HCT116 (cell line): ENCODE results near the gene TUG1. TPM values are rescaled to one million over a fixed set of nuclear protein-coding genes. Genes with fewer than 3 reads are reported as not detected.

Experiments
- ATAC-seq: fragments of 200-7000 bp; cut with Tn5 transposase; 2 replicates; pipeline ENCODE4 v1.9.1; 2020; ENCODE audit warnings: mild to moderate bottlenecking, moderate library complexity
- BruUV-seq: library from RNA; stranded (reverse); fragments of 400-500 nt; replicated peaks from 2 replicates; lab custom pipeline; 2021; lab: Mats Ljungman, UMichigan
- CTCF ChIA-PET: fragments of 300-600 bp; sonication (Branson Sonifier 250); formaldehyde crosslinking; loops from one replicate; lab custom pipeline; 2021; ENCODE audit warnings: antibody characterized with exemption; lab: Charles Lee
- POLR2A ChIA-PET: fragments of 300-600, 350-600 bp; sonication (Branson Sonifier 250); formaldehyde crosslinking; loops from one replicate; lab custom pipeline; 2021; ENCODE audit warnings: antibody characterized with exemption; lab: Charles Lee
- RAD21 ChIA-PET, 2 experiments: fragments of 300-600 bp; sonication (Branson Sonifier 250); formaldehyde crosslinking; loops; one replicate each; lab custom pipeline; 2023; ENCODE audit warnings: low total read pairs in 2 of 2; ENCODE audit not compliant: uncharacterized antibody in 2 of 2, unreplicated experiment in 2 of 2, low non-redundant PET in 1 of 2; lab: Charles Lee
- DNase-seq: peaks from one replicate; pipeline ENCODE4 v3.0.0-alpha.2; 2010; ENCODE audit warnings: low read depth, low spot score
- H2AFZ ChIP-seq: fragments of 200-600 bp; shearing (Covaris generic), sonication (generic); 2 replicates; pipeline ENCODE4 v1.6.1; 2017; ENCODE audit warnings: low read depth, mixed run types, mixed read lengths, antibody characterized with exemption, low read length; ENCODE audit not compliant: poor library complexity, severe bottlenecking
- H3K27ac ChIP-seq: 2 replicates; pipeline ENCODE4 v1.5.1; 2012; ENCODE audit warnings: low read depth, low read length
- H3K27me3 ChIP-seq: fragments of 200-600 bp; sonication (generic); 2 replicates; pipeline ENCODE4 v1.6.1; 2016; ENCODE audit warnings: mixed run types, low read length, mixed read lengths; ENCODE audit not compliant: insufficient read depth
- H3K36me3 ChIP-seq, 2 experiments: fragments of 200-500 bp in 1 of 2; fragments of 200-600 bp in 1 of 2; sonication (Bioruptor generic) in 1 of 2; sonication (generic) in 1 of 2; 2 replicates each; pipeline versions ENCODE4 v1.5.1 to v1.6.1; 2014 to 2016; ENCODE audit warnings: low read length in 2 of 2, inconsistent platforms in 1 of 2, mixed read lengths in 1 of 2, mixed run types in 1 of 2; ENCODE audit not compliant: insufficient read depth in 2 of 2, control insufficient read depth in 1 of 2
- H3K4me1 ChIP-seq, 2 experiments: fragments of 200-600 bp in 1 of 2; sonication (generic) in 1 of 2; 2 replicates each; pipeline versions ENCODE4 v1.5.1 to v1.6.1; 2012 to 2017; ENCODE audit warnings: low read length in 2 of 2, inconsistent platforms in 1 of 2, mild to moderate bottlenecking in 1 of 2, mixed read lengths in 1 of 2, mixed run types in 1 of 2, moderate library complexity in 1 of 2; ENCODE audit not compliant: insufficient read depth in 2 of 2, control insufficient read depth in 1 of 2
- H3K4me2 ChIP-seq: fragments of 200-600 bp; sonication (generic); 2 replicates; pipeline ENCODE4 v1.6.1; 2017; ENCODE audit warnings: mixed run types, low read length, mixed read lengths
- H3K4me3 ChIP-seq, 2 experiments: fragments of 200-600 bp in 1 of 2; sonication (generic) in 1 of 2; replicated peaks in 1 of 2; 2 replicates each; pipeline ENCODE4 v1.5.1; 2011 to 2016; ENCODE audit warnings: low read length in 2 of 2, control low read depth in 1 of 2, low read depth in 1 of 2, mild to moderate bottlenecking in 1 of 2, mixed read lengths in 1 of 2, mixed run types in 1 of 2
- H3K79me2 ChIP-seq: fragments of 200-600 bp; sonication (generic); 2 replicates; pipeline ENCODE4 v1.6.1; 2017; ENCODE audit warnings: mild to moderate bottlenecking, mixed run types, low read length, moderate library complexity, mixed read lengths; ENCODE audit not compliant: insufficient read depth
- H3K9ac ChIP-seq: fragments of 200-600 bp; sonication (generic); 2 replicates; pipeline ENCODE4 v1.6.1; 2016; ENCODE audit warnings: low read length, mixed read lengths
- H3K9me2 ChIP-seq: fragments of 200-600 bp; sonication (generic), shearing (Covaris generic); 2 replicates; pipeline ENCODE4 v1.6.1; 2017; ENCODE audit warnings: mixed run types, mild to moderate bottlenecking, moderate library complexity; ENCODE audit not compliant: insufficient read depth
- H3K9me3 ChIP-seq, 2 experiments: fragments of 200-500 bp in 1 of 2; fragments of 200-600 bp in 1 of 2; sonication (Bioruptor generic) in 1 of 2; sonication (generic) in 1 of 2; 2 replicates each; pipeline ENCODE4 v1.6.1; 2014 to 2017; ENCODE audit warnings: low read length in 2 of 2, mixed read lengths in 2 of 2, inconsistent platforms in 1 of 2, low read depth in 1 of 2, mild to moderate bottlenecking in 1 of 2, mixed run types in 1 of 2, moderate library complexity in 1 of 2; ENCODE audit not compliant: control insufficient read depth in 1 of 2, insufficient read depth in 1 of 2
- H4K20me1 ChIP-seq: fragments of 200-600 bp; sonication (generic), shearing (Covaris generic); 2 replicates; pipeline ENCODE4 v1.6.1; 2017; ENCODE audit warnings: mixed run types, mild to moderate bottlenecking, moderate library complexity; ENCODE audit not compliant: insufficient read depth
- CEBPB ChIP-seq: IDR thresholded peaks from 2 replicates; pipeline ENCODE4 v1.6.1; 2012; ENCODE audit warnings: low read depth
- ELF1 ChIP-seq: IDR thresholded peaks from 2 replicates; pipeline ENCODE4 v1.6.1; 2012; ENCODE audit warnings: low read depth, borderline replicate concordance
- EZH2 ChIP-seq: fragments of 200-600 bp; sonication (generic); IDR thresholded peaks from 2 replicates; pipeline ENCODE4 v1.6.1; 2017; ENCODE audit warnings: antibody characterized with exemption, mixed run types
- EZH2phosphoT487 ChIP-seq: fragments of 200-600 bp; IDR thresholded peaks from 2 replicates; pipeline ENCODE4 v1.6.1; 2018; ENCODE audit warnings: antibody characterized with exemption, borderline replicate concordance
- JUND ChIP-seq: IDR thresholded peaks from 2 replicates; pipeline ENCODE4 v1.6.1; 2012
- POLR2A ChIP-seq: IDR thresholded peaks from 2 replicates; pipeline ENCODE4 v1.7.0; 2011; ENCODE audit warnings: borderline replicate concordance; ENCODE audit not compliant: insufficient read depth, insufficient read length; ENCODE audit errors: extremely low read depth
- POLR2AphosphoS5 ChIP-seq: IDR thresholded peaks from 2 replicates; pipeline ENCODE4 v1.6.1; 2011; ENCODE audit warnings: mild to moderate bottlenecking, low read depth, low read length, moderate library complexity
- SIN3A ChIP-seq: IDR thresholded peaks from 2 replicates; pipeline ENCODE4 v1.6.1; 2012; ENCODE audit warnings: low read depth
- YY1 ChIP-seq: IDR thresholded peaks from 2 replicates; pipeline ENCODE4 v1.6.1; 2011; ENCODE audit warnings: low read length, low read depth, moderate library complexity, mild to moderate bottlenecking; ENCODE audit not compliant: insufficient replicate concordance; ENCODE audit errors: extremely low read depth
- ZFX ChIP-seq: fragments of 450-650 bp; IDR thresholded peaks from 2 replicates; pipeline ENCODE4 v1.6.1; 2017
- ZNF274 ChIP-seq: fragments of 200-500 bp; sonication (Bioruptor generic); IDR thresholded peaks from 2 replicates; pipeline ENCODE4 v1.6.1; 2014; ENCODE audit warnings: mild to moderate bottlenecking, low read depth, low read length, inconsistent platforms
- intact Hi-C: fragments of 100-400 bp; cut with micrococcal nuclease; formaldehyde crosslinking; loops from 2 replicates; pipeline ENCODE4 v1.10.0; 2022
- total RNA-seq: library from RNA; stranded (reverse); gene quantifications from one replicate; pipeline ENCODE4 v1.2.1, GENCODE V29; 2021; ENCODE audit not compliant: unreplicated experiment
- TF ChIP-seq, protein P1 (sequence below): IDR thresholded peaks from 2 replicates; pipeline ENCODE4 v1.6.1; 2012
- TF ChIP-seq, protein P2 (sequence below): IDR thresholded peaks from 2 replicates; pipeline ENCODE4 v1.6.1; 2012; ENCODE audit warnings: low read depth
- TF ChIP-seq, protein P3 (sequence below): IDR thresholded peaks from 2 replicates; pipeline ENCODE4 v1.6.1; 2012
- TF ChIP-seq, protein P4 (sequence below), 3 experiments: fragments of 200-600 bp in 1 of 3; sonication (generic) in 1 of 3; IDR thresholded peaks in 2 of 3; conservative IDR thresholded peaks in 1 of 3; 2 replicates each; pipeline ENCODE4 v1.5.1; 2012 to 2017; ENCODE audit warnings: low read depth in 2 of 3, low read length in 2 of 3, antibody characterized with exemption in 1 of 3, borderline replicate concordance in 1 of 3, control low read depth in 1 of 3, mild to moderate bottlenecking in 1 of 3, mixed read lengths in 1 of 3, mixed run types in 1 of 3, moderate library complexity in 1 of 3; ENCODE audit not compliant: insufficient read depth in 1 of 3

TUG1 gene
- total RNA-seq, 1 experiment from 2014 or later: 45.0 TPM

- Histone ChIP-seq H3K9me2 (no peaks in the 10 kb centered on the region), H3K4me3 (no peak overlapping the region), H3K4me2 (no peak overlapping the region), H3K27me3 (no peaks in the 10 kb centered on the region), H3K27ac (no peak overlapping the region), H3K9ac (no peak overlapping the region), H3K9me3 (no peaks in the 10 kb centered on the region), H2AFZ (no peak overlapping the region), H3K36me3 (peaks cover 10% of the 10 kb centered on the region in 2 experiments; a peak in 3 of 4 replicates), H3K79me2 (no peaks in the 10 kb centered on the region), H4K20me1 (no peaks in the 10 kb centered on the region), H3K4me1 (no peaks in the 10 kb centered on the region)
- no peak for ATAC-seq
- intact Hi-C loops: loop anchor here (10.0 kb wide), 1 partner anchor 292 kb away; the partner anchor contains the start of gene SLC35E4
- CTCF ChIA-PET: interaction anchor here (0.6 kb wide), 1 partner anchor 160 kb away, joined by 7 read pairs; no protein-coding TSS in a partner anchor
- POLR2A ChIA-PET: no interaction called here
- TF ChIP-seq ZFX (no peak), POLR2AphosphoS5 (no peak), EZH2 (no peak), CEBPB (no peak), ELF1 (no peak), EZH2phosphoT487 (no peak), ZNF274 (no peak), YY1 (no peak), SIN3A (no peak), POLR2A (no peak), JUND (no peak)
- TF ChIP-seq, protein P1, sequence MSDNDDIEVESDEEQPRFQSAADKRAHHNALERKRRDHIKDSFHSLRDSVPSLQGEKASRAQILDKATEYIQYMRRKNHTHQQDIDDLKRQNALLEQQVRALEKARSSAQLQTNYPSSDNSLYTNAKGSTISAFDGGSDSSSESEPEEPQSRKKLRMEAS: no peak
- TF ChIP-seq, protein P2, sequence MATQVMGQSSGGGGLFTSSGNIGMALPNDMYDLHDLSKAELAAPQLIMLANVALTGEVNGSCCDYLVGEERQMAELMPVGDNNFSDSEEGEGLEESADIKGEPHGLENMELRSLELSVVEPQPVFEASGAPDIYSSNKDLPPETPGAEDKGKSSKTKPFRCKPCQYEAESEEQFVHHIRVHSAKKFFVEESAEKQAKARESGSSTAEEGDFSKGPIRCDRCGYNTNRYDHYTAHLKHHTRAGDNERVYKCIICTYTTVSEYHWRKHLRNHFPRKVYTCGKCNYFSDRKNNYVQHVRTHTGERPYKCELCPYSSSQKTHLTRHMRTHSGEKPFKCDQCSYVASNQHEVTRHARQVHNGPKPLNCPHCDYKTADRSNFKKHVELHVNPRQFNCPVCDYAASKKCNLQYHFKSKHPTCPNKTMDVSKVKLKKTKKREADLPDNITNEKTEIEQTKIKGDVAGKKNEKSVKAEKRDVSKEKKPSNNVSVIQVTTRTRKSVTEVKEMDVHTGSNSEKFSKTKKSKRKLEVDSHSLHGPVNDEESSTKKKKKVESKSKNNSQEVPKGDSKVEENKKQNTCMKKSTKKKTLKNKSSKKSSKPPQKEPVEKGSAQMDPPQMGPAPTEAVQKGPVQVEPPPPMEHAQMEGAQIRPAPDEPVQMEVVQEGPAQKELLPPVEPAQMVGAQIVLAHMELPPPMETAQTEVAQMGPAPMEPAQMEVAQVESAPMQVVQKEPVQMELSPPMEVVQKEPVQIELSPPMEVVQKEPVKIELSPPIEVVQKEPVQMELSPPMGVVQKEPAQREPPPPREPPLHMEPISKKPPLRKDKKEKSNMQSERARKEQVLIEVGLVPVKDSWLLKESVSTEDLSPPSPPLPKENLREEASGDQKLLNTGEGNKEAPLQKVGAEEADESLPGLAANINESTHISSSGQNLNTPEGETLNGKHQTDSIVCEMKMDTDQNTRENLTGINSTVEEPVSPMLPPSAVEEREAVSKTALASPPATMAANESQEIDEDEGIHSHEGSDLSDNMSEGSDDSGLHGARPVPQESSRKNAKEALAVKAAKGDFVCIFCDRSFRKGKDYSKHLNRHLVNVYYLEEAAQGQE: no peak
- TF ChIP-seq, protein P3, sequence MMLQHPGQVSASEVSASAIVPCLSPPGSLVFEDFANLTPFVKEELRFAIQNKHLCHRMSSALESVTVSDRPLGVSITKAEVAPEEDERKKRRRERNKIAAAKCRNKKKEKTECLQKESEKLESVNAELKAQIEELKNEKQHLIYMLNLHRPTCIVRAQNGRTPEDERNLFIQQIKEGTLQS: no peak
- TF ChIP-seq, protein P4, sequence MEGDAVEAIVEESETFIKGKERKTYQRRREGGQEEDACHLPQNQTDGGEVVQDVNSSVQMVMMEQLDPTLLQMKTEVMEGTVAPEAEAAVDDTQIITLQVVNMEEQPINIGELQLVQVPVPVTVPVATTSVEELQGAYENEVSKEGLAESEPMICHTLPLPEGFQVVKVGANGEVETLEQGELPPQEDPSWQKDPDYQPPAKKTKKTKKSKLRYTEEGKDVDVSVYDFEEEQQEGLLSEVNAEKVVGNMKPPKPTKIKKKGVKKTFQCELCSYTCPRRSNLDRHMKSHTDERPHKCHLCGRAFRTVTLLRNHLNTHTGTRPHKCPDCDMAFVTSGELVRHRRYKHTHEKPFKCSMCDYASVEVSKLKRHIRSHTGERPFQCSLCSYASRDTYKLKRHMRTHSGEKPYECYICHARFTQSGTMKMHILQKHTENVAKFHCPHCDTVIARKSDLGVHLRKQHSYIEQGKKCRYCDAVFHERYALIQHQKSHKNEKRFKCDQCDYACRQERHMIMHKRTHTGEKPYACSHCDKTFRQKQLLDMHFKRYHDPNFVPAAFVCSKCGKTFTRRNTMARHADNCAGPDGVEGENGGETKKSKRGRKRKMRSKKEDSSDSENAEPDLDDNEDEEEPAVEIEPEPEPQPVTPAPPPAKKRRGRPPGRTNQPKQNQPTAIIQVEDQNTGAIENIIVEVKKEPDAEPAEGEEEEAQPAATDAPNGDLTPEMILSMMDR (IDR thresholded peaks at IDR 0.05 in 2 of 3, conservative IDR thresholded peaks at IDR 0.05 in 1 of 3; ENCODE audit: borderline replicate concordance in 1 of 3, insufficient read depth in 1 of 3, low read depth in 2 of 3, low read length in 2 of 3): no peak
- no peak for DNase-seq
- BruUV-seq: no TSS peak
- RAD21 ChIA-PET: no interaction called here
These were observed 42.4 kb upstream of the TUG1 start for GRCh38 chr22:30926706-30927105.
